Right lobe of liver (tissue), 4 donors: Measurements from ENCODE around the gene DIP2A.

Source experiments
- CTCF ChIP-seq, 4 donors: fragments of 200-600 bp in 3 of 4; fragments of 450-650 bp in 1 of 4; IDR thresholded peaks; one replicate each; pipeline versions ENCODE4 v1.5.1 to v1.8.0; 2016 to 2022; ENCODE audit warnings: antibody characterized with exemption in 4 of 4, mild to moderate bottlenecking in 2 of 4
- POLR2A ChIP-seq: fragments of 450-650 bp; IDR thresholded peaks from one replicate; pipeline ENCODE4 v1.6.1; 2017; ENCODE audit warnings: antibody characterized with exemption, mild to moderate bottlenecking
- donor health status: DM: no; HTN: no; CAD: no.
- donor health status: DM: no; HTN: no; CAD: no.
- donor health status: DM: no; HTN: yes; CAD: no.

DNA sequence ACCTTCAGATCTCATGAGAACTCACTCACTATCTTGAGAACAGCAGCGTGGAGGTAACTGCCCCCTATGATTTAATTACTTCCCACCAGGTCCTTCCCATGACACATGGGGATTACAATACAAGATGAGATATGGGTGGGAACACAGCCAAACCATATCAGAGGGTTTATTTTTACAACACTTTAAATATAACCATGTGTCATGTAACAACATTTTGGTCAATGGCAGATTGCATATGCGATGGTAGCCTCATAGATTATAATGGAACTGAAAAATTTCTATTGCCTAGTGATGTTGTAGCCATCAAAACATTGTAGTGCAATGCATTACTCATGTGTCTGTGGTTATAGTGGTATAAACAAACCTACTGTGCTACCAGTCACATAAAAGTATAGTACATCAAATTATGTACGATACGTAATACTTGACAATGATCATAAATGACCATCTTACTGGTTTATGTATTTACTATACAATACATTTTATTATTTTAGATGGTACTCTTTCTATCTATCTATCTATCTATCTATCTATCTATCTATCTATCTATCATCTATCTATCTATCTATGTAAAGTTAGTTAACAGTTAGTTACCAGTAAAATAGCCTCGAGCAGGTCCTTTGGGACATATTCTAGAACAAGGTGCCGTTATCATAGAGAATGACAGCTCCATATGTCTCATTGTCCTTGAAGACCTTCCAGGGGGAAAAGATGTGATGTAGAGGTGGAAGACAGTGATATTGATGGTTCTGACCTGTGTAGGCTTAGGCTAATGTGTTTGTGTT, 158.8 kb downstream of the DIP2A start:
- TF ChIP-seq CTCF (IDR thresholded peaks at IDR 0.05) (no peak), POLR2A (no peak)
